SU-DHL-6 (cell line): ENCODE measurements around the gene NAPB.

Experiments
- CTCF ChIP-seq: fragments of 200-600 bp; sonication (generic); IDR thresholded peaks from one replicate; pipeline ENCODE4 v1.5.1; 2017; ENCODE audit warnings: antibody characterized with exemption, mild to moderate bottlenecking, low read length, moderate library complexity; ENCODE audit not compliant: insufficient read depth, poor library complexity, severe bottlenecking
- EZH2phosphoT487 ChIP-seq: fragments of 200-600 bp; sonication (generic), shearing (Covaris generic); conservative IDR thresholded peaks from 2 replicates; pipeline ENCODE4 v1.6.1; 2018; ENCODE audit warnings: mild to moderate bottlenecking, antibody characterized with exemption, low read length, moderate library complexity, mixed read lengths

- TF ChIP-seq CTCF (no peak), EZH2phosphoT487 (no peak)
Measured at GRCh38 chr20:23414526-23415188, 6.6 kb downstream of the NAPB start.
